ENCODE data around the gene NOTCH1.

- no peak for TF ChIP-seq CTCF (conservative IDR thresholded peaks at IDR 0.05; ENCODE audit: low read length)
- no peak for TF ChIP-seq EZH2phosphoT487 (IDR thresholded peaks at IDR 0.05; ENCODE audit: borderline replicate concordance, low read depth, low read length)
These were observed 41.1 kb downstream of the NOTCH1 start for GRCh38 chr9:136504512-136505348.
